WTC11 (cell line): Measurements from ENCODE around the gene TKTL1. TPM values are rescaled to one million over a fixed set of nuclear protein-coding genes. Genes with fewer than 3 reads are reported as not detected.

Experiments used
- ATAC-seq: fragments of 200-7000 bp; cut with Tn5 transposase; 2 replicates; pipeline ENCODE4 v1.10.0; 2021; ENCODE audit warnings: mild to moderate bottlenecking, moderate library complexity
- CTCF ChIA-PET: fragments of 300-600 bp; sonication (Branson Sonifier 250); formaldehyde crosslinking; loops from one replicate; lab custom pipeline; 2021; ENCODE audit warnings: antibody characterized with exemption; lab: Charles Lee
- POLR2A ChIA-PET: fragments of 350-600 bp; sonication (Branson Sonifier 250); formaldehyde crosslinking; loops from one replicate; lab custom pipeline; 2021; ENCODE audit warnings: antibody characterized with exemption; lab: Charles Lee
- DNase-seq: peaks from one replicate; pipeline ENCODE4 v3.0.0; 2021; ENCODE audit warnings: low spot score
- H3K27ac Mint-ChIP-seq: 2 replicates; pipeline ENCODE4 v1.8.0; 2021; ENCODE audit warnings: mixed read lengths
- H3K27me3 Mint-ChIP-seq: 2 replicates; pipeline ENCODE4 v1.8.0; 2021; ENCODE audit warnings: low read depth, mild to moderate bottlenecking, moderate library complexity, mixed read lengths
- H3K36me3 Mint-ChIP-seq: 2 replicates; pipeline ENCODE4 v1.8.0; 2021; ENCODE audit warnings: mixed read lengths
- H3K4me1 Mint-ChIP-seq: 2 replicates; pipeline ENCODE4 v1.8.0; 2022; ENCODE audit warnings: mixed read lengths
- H3K4me3 Mint-ChIP-seq: 2 replicates; pipeline ENCODE4 v1.8.0; 2021; ENCODE audit warnings: mild to moderate bottlenecking, moderate library complexity, mixed read lengths
- H3K9me3 Mint-ChIP-seq: 2 replicates; pipeline ENCODE4 v1.8.0; 2021; ENCODE audit warnings: mixed read lengths
- ARID4B ChIP-seq: sonication (generic); formaldehyde crosslinking; IDR thresholded peaks from 2 replicates; pipeline ENCODE4 v1.8.0; 2023; ENCODE audit warnings: missing genetic modification reagents, mild to moderate bottlenecking, borderline replicate concordance
- CTCF ChIP-seq: fragments of 200-600 bp; IDR thresholded peaks from 2 replicates; pipeline ENCODE4 v1.8.0; 2022; ENCODE audit warnings: antibody characterized with exemption
- ESRRA ChIP-seq: sonication (generic); formaldehyde crosslinking; IDR thresholded peaks from 2 replicates; pipeline ENCODE4 v1.8.1; 2022; ENCODE audit warnings: mild to moderate bottlenecking, missing genetic modification reagents, borderline replicate concordance
- FOXJ3 ChIP-seq: sonication (generic); formaldehyde crosslinking; IDR thresholded peaks from 2 replicates; pipeline ENCODE4 v1.9.0; 2021; ENCODE audit warnings: missing genetic modification reagents, mild to moderate bottlenecking, borderline replicate concordance
- FOXK1 ChIP-seq: sonication (generic); formaldehyde crosslinking; IDR thresholded peaks from 2 replicates; pipeline ENCODE4 v1.8.0; 2022; ENCODE audit warnings: mild to moderate bottlenecking, moderate library complexity, missing genetic modification reagents
- FOXP4 ChIP-seq: sonication (generic); formaldehyde crosslinking; IDR thresholded peaks from 2 replicates; pipeline ENCODE4 v1.8.0; 2022; ENCODE audit warnings: mild to moderate bottlenecking, missing genetic modification reagents
- HMGXB4 ChIP-seq: sonication (generic); formaldehyde crosslinking; IDR thresholded peaks from 2 replicates; pipeline ENCODE4 v1.8.1; 2023; ENCODE audit warnings: mild to moderate bottlenecking, moderate library complexity, missing genetic modification reagents
- MAX ChIP-seq: sonication (generic); formaldehyde crosslinking; IDR thresholded peaks from 2 replicates; pipeline ENCODE4 v1.8.0; 2022; ENCODE audit warnings: mild to moderate bottlenecking, missing genetic modification reagents
- MLX ChIP-seq: sonication (generic); formaldehyde crosslinking; IDR thresholded peaks from 2 replicates; pipeline ENCODE4 v1.8.1; 2023; ENCODE audit warnings: mild to moderate bottlenecking, missing genetic modification reagents, moderate library complexity
- NFE2L1 ChIP-seq: sonication (generic); formaldehyde crosslinking; IDR thresholded peaks from 2 replicates; pipeline ENCODE4 v1.8.1; 2023; ENCODE audit warnings: missing genetic modification reagents
- RELA ChIP-seq: sonication (generic); formaldehyde crosslinking; IDR thresholded peaks from 2 replicates; pipeline ENCODE4 v1.8.1; 2022; ENCODE audit warnings: missing genetic modification reagents, mild to moderate bottlenecking, borderline replicate concordance
- STAT6 ChIP-seq: sonication (generic); formaldehyde crosslinking; conservative IDR thresholded peaks from 2 replicates; pipeline ENCODE4 v1.8.1; 2023; ENCODE audit warnings: mild to moderate bottlenecking, low read depth, missing genetic modification reagents, moderate library complexity
- TEAD1 ChIP-seq: sonication (generic); formaldehyde crosslinking; IDR thresholded peaks from 2 replicates; pipeline ENCODE4 v1.8.0; 2022; ENCODE audit warnings: mild to moderate bottlenecking, missing genetic modification reagents
- ZNF423 ChIP-seq: fragments of 250-450 bp; sonication (Bioruptor Pico); IDR thresholded peaks from 2 replicates; pipeline ENCODE4 v2.1.2; 2022; ENCODE audit warnings: mild to moderate bottlenecking, moderate library complexity
- total RNA-seq: library from RNA; stranded (reverse); gene quantifications from 3 replicates; pipeline ENCODE4 v1.2.3, GENCODE V29; 2021

Gene TKTL1
- total RNA-seq, 1 experiment from 2014 or later = 0.46 TPM

- ATAC-seq (peak; percentile 25), DNase-seq (peak; percentile 79)
- peak overlapping the region; percentile 55 for H3K4me3 Mint-ChIP-seq
- H3K27me3 Mint-ChIP-seq = peaks cover 11% of the 10 kb centered on the region
- TF ChIP-seq TEAD1 (0 out of 2 replicates have a peak, but pooled peaks have one; percentile 53), CTCF (peak; percentile 28; the same call in 1 of the 2 replicates), ESRRA (CRISPR knock-in tag) (no peak), NFE2L1 (CRISPR knock-in tag) (no peak), ZNF423 (CRISPR knock-in tag) (0 out of 2 replicates have a peak, but pooled peaks have one; percentile 15), ARID4B (CRISPR knock-in tag) (0 out of 2 replicates have a peak, but pooled peaks have one; percentile 51), MAX (CRISPR knock-in tag) (peak; percentile 54; the same call in 1 of the 2 replicates), MLX (CRISPR knock-in tag) (no peak), FOXP4 (CRISPR knock-in tag) (0 out of 2 replicates have a peak, but pooled peaks have one; percentile 28)
- peaks cover 6% of the 10 kb centered on the region for H3K4me1 Mint-ChIP-seq
- peaks cover 5% of the 10 kb centered on the region for H3K36me3 Mint-ChIP-seq
- no peak overlapping the region for H3K27ac Mint-ChIP-seq
- H3K9me3 Mint-ChIP-seq = no peaks in the 10 kb centered on the region
- ChIA-PET POLR2A (interaction anchor here (0.7 to 2.0 kb wide), 9 partner anchors 8 to 117 kb away, joined by 3 to 10 read pairs (median 4); partner anchors contain the start of genes RPL10 and SLC10A3), CTCF (interaction anchor here (0.5 to 3.0 kb wide), 29 partner anchors 9 to 426 kb away, joined by 3 to 43 read pairs (median 4); partner anchors contain the start of genes ATP6AP1, DNASE1L1, IKBKG and PLXNA3)
Measured at GRCh38 chrX:154373340-154374306, 78.0 kb downstream of the TKTL1 start.

- Mint-ChIP-seq H3K4me1 (peaks cover 6% of the 10 kb centered on the region), H3K27me3 (peaks cover 11% of the 10 kb centered on the region), H3K36me3 (peaks cover 5% of the 10 kb centered on the region), H3K4me3 (peak within 1 kb of the TSS; percentile 55), H3K27ac (no peak within 1 kb of the TSS), H3K9me3 (no peaks in the 10 kb centered on the region)
- peak; percentile 63 for DNase-seq
- ChIA-PET CTCF (interaction anchor here (1.0 to 3.0 kb wide), 8 partner anchors 9 to 161 kb away, joined by 3 to 43 read pairs (median 11); partner anchors contain the start of genes PLXNA3, SLC10A3 and TAFAZZIN), POLR2A (interaction anchor here (0.7 to 2.0 kb wide), 3 partner anchors 9 to 116 kb away, joined by 3 to 10 read pairs (median 7); partner anchors contain the start of gene SLC10A3)
- ATAC-seq = no peak
- TF ChIP-seq FOXJ3 = no peak
- no peak for TF ChIP-seq STAT6
- peak; percentile 17; the same call in 1 of the 2 replicates for TF ChIP-seq MAX (CRISPR knock-in tag)
- peak; percentile 33; the same call in 1 of the 2 replicates for TF ChIP-seq HMGXB4
- TF ChIP-seq FOXK1 = no peak
- TF ChIP-seq RELA (CRISPR knock-in tag) = no peak
Measured at GRCh38 chrX:154374313-154375155, 78.9 kb downstream of the TKTL1 start, which contains the start of gene FLNA. Gene FLNA, minus strand, starts transcription at chrX:154374634. Its CDS starts 3,389 bp downstream, at chrX:154371245.
